GM23338 (cell line): ENCODE data around the gene FGFBP1. TPM values are rescaled to one million over a fixed set of nuclear protein-coding genes. Genes with fewer than 3 reads are reported as not detected.

ENCODE experiments used
- ATAC-seq: fragments of 200-7000 bp; cut with Tn5 transposase; 3 replicates; pipeline ENCODE4 v1.9.1; 2020
- DNase-seq: peaks from one replicate; pipeline ENCODE4 v3.0.0-alpha.2; 2015; ENCODE audit warnings: low spot score
- H2AFZ ChIP-seq: fragments of 200-600 bp; sonication (generic); 2 replicates; pipeline ENCODE4 v1.8.0; 2016; ENCODE audit warnings: antibody characterized with exemption, mild to moderate bottlenecking, moderate library complexity
- H3F3A ChIP-seq: fragments of 200-600 bp; sonication (generic); replicated peaks from 2 replicates; pipeline ENCODE4 v1.8.0; 2017; ENCODE audit warnings: antibody characterized with exemption, mixed run types, low read depth
- H3K27ac ChIP-seq: fragments of 200-600 bp; sonication (generic); 2 replicates; pipeline ENCODE4 v1.6.1; 2016; ENCODE audit warnings: low read depth
- H3K27me3 ChIP-seq: fragments of 200-600 bp; sonication (generic); 2 replicates; pipeline ENCODE4 v1.8.0; 2016; ENCODE audit warnings: mild to moderate bottlenecking, mixed run types, moderate library complexity; ENCODE audit not compliant: insufficient read depth
- H3K36me3 ChIP-seq: fragments of 200-600 bp; sonication (generic); 2 replicates; pipeline ENCODE4 v1.8.0; 2016; ENCODE audit warnings: mild to moderate bottlenecking; ENCODE audit not compliant: insufficient read depth
- H3K4me1 ChIP-seq: fragments of 200-600 bp; sonication (generic); 2 replicates; pipeline ENCODE4 v1.8.0; 2016; ENCODE audit warnings: mild to moderate bottlenecking, moderate library complexity; ENCODE audit not compliant: insufficient read depth
- H3K4me2 ChIP-seq: fragments of 200-600 bp; sonication (generic); 2 replicates; pipeline ENCODE4 v1.7.1; 2017; ENCODE audit warnings: mixed run types
- H3K4me3 ChIP-seq: fragments of 200-600 bp; sonication (generic); 2 replicates; pipeline ENCODE4 v1.6.1; 2016; ENCODE audit warnings: mixed run types
- H3K79me2 ChIP-seq: fragments of 200-600 bp; sonication (generic); replicated peaks from 2 replicates; pipeline ENCODE4 v1.8.0; 2017; ENCODE audit warnings: mild to moderate bottlenecking; ENCODE audit not compliant: insufficient read depth
- H3K9me2 ChIP-seq: fragments of 200-600 bp; sonication (generic); 2 replicates; pipeline ENCODE4 v1.8.0; 2017; ENCODE audit not compliant: insufficient read depth
- H4K20me1 ChIP-seq: fragments of 200-600 bp; sonication (generic); replicated peaks from 2 replicates; pipeline ENCODE4 v1.8.0; 2017; ENCODE audit warnings: mild to moderate bottlenecking; ENCODE audit not compliant: insufficient read depth
- H3K27ac Mint-ChIP-seq: 2 replicates; pipeline ENCODE4 v1.8.0; 2020; ENCODE audit warnings: inconsistent platforms, mild to moderate bottlenecking, moderate library complexity, mixed read lengths
- H3K27me3 Mint-ChIP-seq: 3 replicates; pipeline ENCODE4 v1.8.0; 2022; ENCODE audit warnings: low read depth, mild to moderate bottlenecking, moderate library complexity, mixed read lengths, inconsistent platforms; ENCODE audit not compliant: insufficient read depth, poor library complexity
- H3K36me3 Mint-ChIP-seq: 3 replicates; pipeline ENCODE4 v1.8.0; 2021; ENCODE audit warnings: low read depth, mild to moderate bottlenecking, inconsistent platforms, moderate library complexity, mixed read lengths
- H3K4me1 Mint-ChIP-seq: 3 replicates; pipeline ENCODE4 v1.8.0; 2020; ENCODE audit warnings: mild to moderate bottlenecking, inconsistent platforms, mixed read lengths
- H3K4me3 Mint-ChIP-seq: 3 replicates; pipeline ENCODE4 v1.8.0; 2021; ENCODE audit warnings: moderate library complexity, mild to moderate bottlenecking, inconsistent platforms, mixed read lengths
- H3K9me3 Mint-ChIP-seq: 3 replicates; pipeline ENCODE4 v1.8.0; 2020; ENCODE audit warnings: moderate library complexity, mild to moderate bottlenecking, inconsistent platforms, mixed read lengths
- CREB1 ChIP-seq: fragments of 250-450 bp; sonication (Bioruptor Pico); IDR thresholded peaks from 2 replicates; pipeline ENCODE4 v1.5.0; 2020; ENCODE audit warnings: low read depth, mild to moderate bottlenecking, moderate library complexity
- CTCF ChIP-seq, 2 experiments: fragments of 200-600 bp in 1 of 2; sonication (generic) in 1 of 2; conservative IDR thresholded peaks; 2 replicates each; pipeline versions ENCODE4 v1.5.1 to v1.6.1; 2016 to 2017; ENCODE audit warnings: antibody characterized with exemption in 2 of 2, low read depth in 2 of 2, mild to moderate bottlenecking in 2 of 2, moderate library complexity in 1 of 2
- ETS1 ChIP-seq: IDR thresholded peaks from 2 replicates; pipeline ENCODE4 v1.6.1; 2016; ENCODE audit warnings: antibody characterized with exemption
- EZH2 ChIP-seq: fragments of 200-600 bp; sonication (generic); IDR thresholded peaks from one replicate; pipeline ENCODE4 v1.8.0; 2017; ENCODE audit warnings: antibody characterized with exemption, mild to moderate bottlenecking, low read depth; ENCODE audit not compliant: unreplicated experiment
- EZH2phosphoT487 ChIP-seq: fragments of 200-600 bp; sonication (generic); IDR thresholded peaks from one replicate; pipeline ENCODE4 v1.8.1; 2018; ENCODE audit warnings: antibody characterized with exemption; ENCODE audit not compliant: unreplicated experiment
- JUNB ChIP-seq: IDR thresholded peaks from one replicate; pipeline ENCODE4 v1.6.1; 2016; ENCODE audit warnings: antibody characterized with exemption; ENCODE audit not compliant: unreplicated experiment
- NANOG ChIP-seq: IDR thresholded peaks from 2 replicates; pipeline ENCODE4 v1.6.1; 2016; ENCODE audit warnings: antibody characterized with exemption, borderline replicate concordance
- POLR2AphosphoS5 ChIP-seq: IDR thresholded peaks from 2 replicates; pipeline ENCODE4 v1.6.1; 2016; ENCODE audit warnings: antibody characterized with exemption, low read depth
- REST ChIP-seq: IDR thresholded peaks from one replicate; pipeline ENCODE4 v1.6.1; 2018; ENCODE audit warnings: antibody characterized with exemption; ENCODE audit not compliant: unreplicated experiment
- STAT1 ChIP-seq: IDR thresholded peaks from one replicate; pipeline ENCODE4 v1.6.1; 2016; ENCODE audit warnings: antibody characterized with exemption; ENCODE audit not compliant: unreplicated experiment
- ZNF114 ChIP-seq: fragments of 250-450 bp; sonication (Bioruptor Pico); IDR thresholded peaks from 2 replicates; pipeline ENCODE4 v1.5.0; 2020; ENCODE audit warnings: mild to moderate bottlenecking, moderate library complexity
- ZNF331 ChIP-seq: fragments of 250-450 bp; sonication (Bioruptor Pico); IDR thresholded peaks from 2 replicates; pipeline ENCODE4 v1.5.0; 2020; ENCODE audit warnings: low read depth, mild to moderate bottlenecking, moderate library complexity
- polyA plus RNA-seq: library from polyadenylated mRNA; unstranded; fragments of >200 nt; fragmentation: Nextera tagmentation; extraction: Ambion mirVana; gene quantifications from 2 replicates; pipeline ENCODE4 v1.2.1, GENCODE V29; 2016
- total RNA-seq: library from RNA; depleted of rRNA; stranded (reverse); fragments of >200 nt; shearing (Covaris generic); gene quantifications from 2 replicates; pipeline ENCODE4 v1.2.3, GENCODE V29; 2014

The FGFBP1 gene
- total and polyA plus RNA-seq, 2 experiments from 2014 or later = 0.15 TPM; not detected in 1

GRCh38 chr4:15912961-15913630, 25.4 kb downstream of the FGFBP1 start:
- Histone ChIP-seq H2AFZ (peak overlapping the region; percentile 59), H3K27me3 (no peaks in the 10 kb centered on the region), H3K27ac (no peak overlapping the region), H3K9me2 (peaks cover 1% of the 10 kb centered on the region; the same call in 1 of the 2 replicates), H3F3A (no peaks in the 10 kb centered on the region), H3K36me3 (peaks cover 5% of the 10 kb centered on the region; the same call in 1 of the 2 replicates), H4K20me1 (no peaks in the 10 kb centered on the region), H3K4me3 (no peak overlapping the region), H3K4me2 (no peak overlapping the region), H3K79me2 (no peaks in the 10 kb centered on the region), H3K4me1 (no peaks in the 10 kb centered on the region)
- peaks cover 6% of the 10 kb centered on the region for H3K36me3 Mint-ChIP-seq
- TF ChIP-seq ETS1 (no peak), NANOG (no peak), STAT1 (no peak), POLR2AphosphoS5 (no peak), JUNB (no peak), CTCF (conservative IDR thresholded peaks at IDR 0.05; ENCODE audit: low read depth in 2 of 2) (no peak), ZNF331 (CRISPR knock-in tag) (no peak), REST (no peak)
- H3K4me3 Mint-ChIP-seq = no peak overlapping the region
- no peaks in the 10 kb centered on the region for H3K4me1 Mint-ChIP-seq
- no peak overlapping the region for H3K27ac Mint-ChIP-seq
- H3K9me3 Mint-ChIP-seq = peaks cover 19% of the 10 kb centered on the region
- DNase-seq (no peak), ATAC-seq (no peak)
- peaks cover 4% of the 10 kb centered on the region for H3K27me3 Mint-ChIP-seq

GRCh38 chr4:15912236-15912635, 26.3 kb downstream of the FGFBP1 start:
- H3K4me1 Mint-ChIP-seq = no peaks in the 10 kb centered on the region
- Histone ChIP-seq H4K20me1 (no peaks in the 10 kb centered on the region), H3K4me2 (no peak overlapping the region), H3K4me1 (no peaks in the 10 kb centered on the region), H3K27me3 (no peaks in the 10 kb centered on the region), H3K79me2 (no peaks in the 10 kb centered on the region), H3K9me2 (peaks cover 4% of the 10 kb centered on the region; the same call in 1 of the 2 replicates), H3K36me3 (peaks cover 5% of the 10 kb centered on the region; the same call in 1 of the 2 replicates), H3F3A (no peaks in the 10 kb centered on the region), H3K27ac (no peak overlapping the region), H2AFZ (peak overlapping the region; percentile 59), H3K4me3 (no peak overlapping the region)
- peaks cover 6% of the 10 kb centered on the region for H3K36me3 Mint-ChIP-seq
- H3K27me3 Mint-ChIP-seq = peaks cover 4% of the 10 kb centered on the region
- H3K4me3 Mint-ChIP-seq = no peak overlapping the region
- TF ChIP-seq CREB1 (CRISPR knock-in tag) (no peak), ZNF114 (CRISPR knock-in tag) (no peak), STAT1 (no peak), EZH2phosphoT487 (no peak), ETS1 (no peak), REST (no peak), EZH2 (no peak), ZNF331 (CRISPR knock-in tag) (no peak), NANOG (no peak), JUNB (no peak)
- DNase-seq (no peak), ATAC-seq (no peak)
- no peak overlapping the region for H3K27ac Mint-ChIP-seq
- H3K9me3 Mint-ChIP-seq = peaks cover 19% of the 10 kb centered on the region
